ENCODE data around the gene RPS15. TPM values are rescaled to one million over a fixed set of nuclear protein-coding genes. Genes with fewer than 3 reads are reported as not detected.
A peak's percentile ranks its signal among the peaks of the same experiment; 100 is the strongest.

Gene RPS15
- polyA plus RNA-seq, 1 donor (not counting 4 experiments of a cell fraction or from before 2014, with no cell fraction given): 795 TPM

GRCh38 chr19:1410136-1410786, 27.9 kb upstream of the RPS15 start:
- Histone ChIP-seq H3K9me1 (ENCODE audit: control insufficient read depth, extremely low read depth, insufficient read depth, low read length) (peaks cover 2% of the 10 kb centered on the region), H2AFZ (ENCODE audit: control insufficient read depth, low read length) (no peak overlapping the region), H3K9ac (ENCODE audit: control insufficient read depth, extremely low read depth, insufficient read depth, low read length) (peak overlapping the region; percentile 95), H3K4me2 (ENCODE audit: control insufficient read depth, extremely low read depth, insufficient read depth, low read depth, low read length) (peak overlapping the region; percentile 88), H3K36me3 (ENCODE audit: control insufficient read depth in 2 of 2, extremely low read depth in 1 of 2, insufficient read depth in 2 of 2, low read length in 2 of 2) (peaks cover 5 to 20% of the 10 kb centered on the region in 2 experiments), H3K4me3 (ENCODE audit: control insufficient read depth in 2 of 3, extremely low read depth in 1 of 3, insufficient read depth in 2 of 3, low read depth in 1 of 3, low read length in 3 of 3) (peak overlapping the region in 2 of 3 experiments; percentile 75 to 79), H4K20me1 (ENCODE audit: control insufficient read depth, extremely low read depth, insufficient read depth, low read length) (peaks cover 58% of the 10 kb centered on the region), H3K4me1 (ENCODE audit: control insufficient read depth, extremely low read depth, insufficient read depth, low read length) (peaks cover 43% of the 10 kb centered on the region), H3K79me2 (ENCODE audit: control insufficient read depth, insufficient read depth, low read length) (peaks cover 72% of the 10 kb centered on the region), H3K27me3 (ENCODE audit: control insufficient read depth, extremely low read depth, insufficient read depth, low read length) (no peaks in the 10 kb centered on the region), H3K9me3 (ENCODE audit: control insufficient read depth, low read depth, low read length) (no peaks in the 10 kb centered on the region), H3K27ac (ENCODE audit: control insufficient read depth, insufficient read depth, low read length) (no peak overlapping the region)
- FAIRE-seq (no peak), DNase-seq (ENCODE audit: low read depth, low spot score) (no peak)
- TF ChIP-seq, protein P1, sequence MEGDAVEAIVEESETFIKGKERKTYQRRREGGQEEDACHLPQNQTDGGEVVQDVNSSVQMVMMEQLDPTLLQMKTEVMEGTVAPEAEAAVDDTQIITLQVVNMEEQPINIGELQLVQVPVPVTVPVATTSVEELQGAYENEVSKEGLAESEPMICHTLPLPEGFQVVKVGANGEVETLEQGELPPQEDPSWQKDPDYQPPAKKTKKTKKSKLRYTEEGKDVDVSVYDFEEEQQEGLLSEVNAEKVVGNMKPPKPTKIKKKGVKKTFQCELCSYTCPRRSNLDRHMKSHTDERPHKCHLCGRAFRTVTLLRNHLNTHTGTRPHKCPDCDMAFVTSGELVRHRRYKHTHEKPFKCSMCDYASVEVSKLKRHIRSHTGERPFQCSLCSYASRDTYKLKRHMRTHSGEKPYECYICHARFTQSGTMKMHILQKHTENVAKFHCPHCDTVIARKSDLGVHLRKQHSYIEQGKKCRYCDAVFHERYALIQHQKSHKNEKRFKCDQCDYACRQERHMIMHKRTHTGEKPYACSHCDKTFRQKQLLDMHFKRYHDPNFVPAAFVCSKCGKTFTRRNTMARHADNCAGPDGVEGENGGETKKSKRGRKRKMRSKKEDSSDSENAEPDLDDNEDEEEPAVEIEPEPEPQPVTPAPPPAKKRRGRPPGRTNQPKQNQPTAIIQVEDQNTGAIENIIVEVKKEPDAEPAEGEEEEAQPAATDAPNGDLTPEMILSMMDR (optimal IDR thresholded peaks at IDR 0.05 in 1 of 3, IDR thresholded peaks at IDR 0.05 in 1 of 3, conservative IDR thresholded peaks at IDR 0.05 in 1 of 3; ENCODE audit: extremely low read depth in 1 of 3, insufficient read depth in 2 of 3, low read length in 3 of 3): no peak
- no peak for TF ChIP-seq EZH2 (IDR thresholded peaks at IDR 0.05; ENCODE audit: low read length)
- dilution Hi-C loops (cut with MboI; ENCODE audit: extremely low pct_ligation_motif_present, low sequenced_read_pairs): no loop called here

GRCh38 chr19:1410789-1411188, 27.4 kb upstream of the RPS15 start:
- Histone ChIP-seq H3K36me3 (ENCODE audit: control insufficient read depth in 2 of 2, extremely low read depth in 1 of 2, insufficient read depth in 2 of 2, low read length in 2 of 2) (peaks cover 5 to 20% of the 10 kb centered on the region in 2 experiments), H3K27ac (ENCODE audit: control insufficient read depth, insufficient read depth, low read length) (no peak overlapping the region), H3K4me1 (ENCODE audit: control insufficient read depth, extremely low read depth, insufficient read depth, low read length) (peaks cover 48% of the 10 kb centered on the region)

More at GRCh38 chr19:1410789-1411188, 27.4 kb upstream of the RPS15 start:
- dilution Hi-C loops (cut with MboI; ENCODE audit: extremely low pct_ligation_motif_present, low sequenced_read_pairs): no loop called here
- Histone ChIP-seq H3K4me3 (ENCODE audit: control insufficient read depth in 2 of 3, extremely low read depth in 1 of 3, insufficient read depth in 2 of 3, low read depth in 1 of 3, low read length in 3 of 3) (no peak overlapping the region), H3K9me1 (ENCODE audit: control insufficient read depth, extremely low read depth, insufficient read depth, low read length) (peaks cover 2% of the 10 kb centered on the region), H3K4me2 (ENCODE audit: control insufficient read depth, extremely low read depth, insufficient read depth, low read depth, low read length) (no peak overlapping the region), H3K9ac (ENCODE audit: control insufficient read depth, extremely low read depth, insufficient read depth, low read length) (peak overlapping the region; percentile 35), H3K27me3 (ENCODE audit: control insufficient read depth, extremely low read depth, insufficient read depth, low read length) (no peaks in the 10 kb centered on the region), H2AFZ (ENCODE audit: control insufficient read depth, low read length) (no peak overlapping the region), H4K20me1 (ENCODE audit: control insufficient read depth, extremely low read depth, insufficient read depth, low read length) (peaks cover 59% of the 10 kb centered on the region), H3K79me2 (ENCODE audit: control insufficient read depth, insufficient read depth, low read length) (peaks cover 76% of the 10 kb centered on the region), H3K9me3 (ENCODE audit: control insufficient read depth, low read depth, low read length) (no peaks in the 10 kb centered on the region)
- FAIRE-seq (no peak), DNase-seq (ENCODE audit: low read depth, low spot score) (no peak)
- TF ChIP-seq, protein P1 (optimal IDR thresholded peaks at IDR 0.05 in 1 of 3, IDR thresholded peaks at IDR 0.05 in 1 of 3, conservative IDR thresholded peaks at IDR 0.05 in 1 of 3; ENCODE audit: extremely low read depth in 1 of 3, insufficient read depth in 2 of 3, low read length in 3 of 3): no peak
- TF ChIP-seq EZH2 (IDR thresholded peaks at IDR 0.05; ENCODE audit: low read length): no peak

Measured in keratinocyte (primary cell).